Measurements from ENCODE around the gene EPS15. TPM values are rescaled to one million over a fixed set of nuclear protein-coding genes. Genes with fewer than 3 reads are reported as not detected.

The EPS15 gene
- total RNA-seq (2014; rRNA removed): 24.4 and 26.3 TPM in 2 replicates
- percentile 90 among the genes with signal in this experiment for Bru-seq, nascent RNA
- percentile 76 among the genes with signal in this experiment for BruChase-seq, experiment 1, labeled RNA remaining after a 6-hour chase
- percentile 83 among the genes with signal in this experiment for BruChase-seq, experiment 2, labeled RNA remaining after a 2-hour chase
- long read RNA-seq, full-length matches to known transcripts: 19 of 66 reads
- long read RNA-seq, partial matches to known transcripts: 34 of 66 reads
- long read RNA-seq, other reads (novel, unspliced or antisense): 13 of 66 reads

DNA sequence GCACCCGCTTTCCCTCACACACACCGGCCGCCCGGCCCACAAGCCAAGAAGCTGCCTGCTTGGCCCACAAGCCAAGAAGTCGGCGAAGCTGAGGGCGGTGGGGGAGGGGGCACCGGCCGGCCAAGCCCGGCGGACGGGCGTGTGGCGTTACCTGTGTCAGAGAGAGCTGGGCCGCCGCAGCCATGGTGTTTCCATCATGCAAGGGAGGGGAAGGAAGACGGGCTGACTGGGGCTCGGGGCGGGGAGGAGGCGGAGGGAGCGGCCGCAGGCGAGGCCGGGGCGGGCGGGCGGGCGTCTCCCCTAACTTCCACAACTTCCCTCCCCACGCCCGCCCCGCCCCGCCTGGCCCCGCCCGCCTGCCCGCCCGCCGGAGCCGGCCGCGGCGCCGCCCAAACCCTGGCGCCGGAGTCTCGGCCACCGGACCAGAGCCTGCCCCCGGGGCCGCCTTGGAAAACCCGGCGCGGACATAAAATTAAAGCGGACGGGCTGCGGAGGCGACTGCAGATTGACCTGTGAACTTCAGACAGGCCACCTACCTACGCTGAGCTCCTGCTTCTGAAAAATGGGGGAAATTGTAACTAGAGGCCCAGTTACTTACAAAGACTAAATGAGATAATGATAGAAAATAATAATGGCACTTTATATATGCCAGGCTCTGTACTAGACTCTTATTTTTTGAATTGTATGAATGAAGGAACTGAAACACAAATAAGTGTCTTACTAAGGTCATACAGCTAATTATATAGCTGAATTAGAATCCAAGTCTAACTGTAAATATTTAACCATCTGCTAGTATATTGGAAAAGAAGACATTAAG, at the start of gene EPS15:
Gene EPS15, minus strand, starts transcription at position 219 of the 817 bp plus-strand sequence. Its CDS starts 35 bp downstream, at position 184.
- Histone ChIP-seq H3K36me3 (ENCODE audit: low read depth, low read length) (no peaks in the 10 kb centered on the region), H3K4me1 (ENCODE audit: insufficient read depth, low read length) (peaks cover 44% of the 10 kb centered on the region), H3K4me3 (ENCODE audit: low read length) (peak within 1 kb of the TSS; percentile 85), H3F3A (ENCODE audit: low read length, unreplicated experiment) (no peaks in the 10 kb centered on the region), H3K9me2 (replicated peaks; ENCODE audit: low read length) (no peaks in the 10 kb centered on the region), H2AFZ (ENCODE audit: low read length) (peak within 1 kb of the TSS; percentile 60), H3K27ac (ENCODE audit: low read length) (peak within 1 kb of the TSS; percentile 58), H3K9me3 (ENCODE audit: low read length) (no peaks in the 10 kb centered on the region), H3K79me2 (ENCODE audit: low read length) (peaks cover 43% of the 10 kb centered on the region), H3K4me2 (ENCODE audit: low read length) (peak within 1 kb of the TSS; percentile 91), H3K27me3 (ENCODE audit: low read length) (no peaks in the 10 kb centered on the region), H4K20me1 (ENCODE audit: low read length) (peaks cover 11% of the 10 kb centered on the region; the same call in 1 of the 2 replicates), H3K9ac (ENCODE audit: low read length) (peak within 1 kb of the TSS; percentile 77)
- DNase-seq: peak; percentile 80
- ATAC-seq: peak; percentile 75
- POLR2A ChIA-PET (ENCODE audit: unreplicated experiment): interaction anchor here (0.5 to 1.1 kb wide), 2 partner anchors 17 to 31 kb away, joined by 3 read pairs; no protein-coding TSS in a partner anchor
- no peak for TF ChIP-seq EZH2phosphoT487 (IDR thresholded peaks at IDR 0.05; ENCODE audit: borderline replicate concordance, low read length)
- TF ChIP-seq, protein P1, sequence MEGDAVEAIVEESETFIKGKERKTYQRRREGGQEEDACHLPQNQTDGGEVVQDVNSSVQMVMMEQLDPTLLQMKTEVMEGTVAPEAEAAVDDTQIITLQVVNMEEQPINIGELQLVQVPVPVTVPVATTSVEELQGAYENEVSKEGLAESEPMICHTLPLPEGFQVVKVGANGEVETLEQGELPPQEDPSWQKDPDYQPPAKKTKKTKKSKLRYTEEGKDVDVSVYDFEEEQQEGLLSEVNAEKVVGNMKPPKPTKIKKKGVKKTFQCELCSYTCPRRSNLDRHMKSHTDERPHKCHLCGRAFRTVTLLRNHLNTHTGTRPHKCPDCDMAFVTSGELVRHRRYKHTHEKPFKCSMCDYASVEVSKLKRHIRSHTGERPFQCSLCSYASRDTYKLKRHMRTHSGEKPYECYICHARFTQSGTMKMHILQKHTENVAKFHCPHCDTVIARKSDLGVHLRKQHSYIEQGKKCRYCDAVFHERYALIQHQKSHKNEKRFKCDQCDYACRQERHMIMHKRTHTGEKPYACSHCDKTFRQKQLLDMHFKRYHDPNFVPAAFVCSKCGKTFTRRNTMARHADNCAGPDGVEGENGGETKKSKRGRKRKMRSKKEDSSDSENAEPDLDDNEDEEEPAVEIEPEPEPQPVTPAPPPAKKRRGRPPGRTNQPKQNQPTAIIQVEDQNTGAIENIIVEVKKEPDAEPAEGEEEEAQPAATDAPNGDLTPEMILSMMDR (conservative IDR thresholded peaks at IDR 0.05; ENCODE audit: low read depth, low read length): no peak
- no peak for TF ChIP-seq EZH2 (IDR thresholded peaks at IDR 0.05; ENCODE audit: low read length, unreplicated experiment)
- intact Hi-C loops (cut with micrococcal nuclease): loop anchor here (2.0 to 5.0 kb wide), 2 partner anchors 48 to 77 kb away; no protein-coding TSS in a partner anchor
- BruUV-seq (replicated peaks): no TSS peak
- CTCF ChIA-PET: no interaction called here

DNA sequence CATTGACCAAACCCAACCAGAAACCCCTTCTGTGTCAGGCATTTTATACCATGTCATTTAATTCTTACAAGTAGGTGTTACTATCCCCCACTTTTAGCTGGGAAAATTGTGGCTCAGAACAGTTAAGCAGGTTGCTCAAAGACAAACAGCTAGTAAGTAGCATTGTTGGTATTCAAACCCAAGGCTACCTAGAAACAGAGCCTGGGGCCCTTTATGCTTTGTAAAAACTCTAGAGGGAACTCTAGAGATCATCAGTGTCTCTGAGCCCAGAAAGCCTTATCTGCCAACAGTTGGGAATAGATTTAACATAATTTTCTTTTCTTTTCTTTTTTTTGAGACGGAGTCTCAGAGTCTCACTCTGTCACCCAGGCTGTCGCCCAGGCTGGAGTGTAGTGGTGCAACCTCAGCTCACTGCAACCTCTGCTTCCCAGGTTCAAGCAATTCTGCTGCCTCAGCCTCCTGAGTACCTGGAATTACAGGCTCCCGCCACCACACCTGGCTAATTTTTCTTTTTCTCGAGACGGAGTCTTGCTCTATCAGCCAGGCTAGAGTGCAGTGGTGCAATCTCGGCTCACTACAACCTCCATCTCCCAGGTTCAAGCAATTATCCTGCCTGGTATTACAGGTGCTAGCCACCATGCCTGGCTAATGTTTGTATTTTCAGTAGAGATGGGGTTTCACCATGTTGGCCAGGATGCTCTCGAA, 49.3 kb upstream of the EPS15 start:
- Histone ChIP-seq H3K9me3 (ENCODE audit: low read length) (no peaks in the 10 kb centered on the region), H3K27me3 (ENCODE audit: low read length) (no peaks in the 10 kb centered on the region), H2AFZ (ENCODE audit: low read length) (no peak overlapping the region), H3K9ac (ENCODE audit: low read length) (peak overlapping the region; percentile 75), H3K4me2 (ENCODE audit: low read length) (peak overlapping the region; percentile 77), H3K4me3 (ENCODE audit: low read length) (no peak overlapping the region), H3F3A (ENCODE audit: low read length, unreplicated experiment) (peaks cover 4% of the 10 kb centered on the region), H4K20me1 (ENCODE audit: low read length) (no peaks in the 10 kb centered on the region), H3K36me3 (ENCODE audit: low read depth, low read length) (no peaks in the 10 kb centered on the region), H3K9me2 (replicated peaks; ENCODE audit: low read length) (no peaks in the 10 kb centered on the region), H3K79me2 (ENCODE audit: low read length) (no peaks in the 10 kb centered on the region), H3K27ac (ENCODE audit: low read length) (peak overlapping the region; percentile 97), H3K4me1 (ENCODE audit: insufficient read depth, low read length) (peaks cover 63% of the 10 kb centered on the region)
- BruUV-seq (replicated peaks): no TSS peak
- CTCF ChIA-PET: interaction anchor here (1.0 to 1.6 kb wide), 3 partner anchors 182 to 201 kb away, joined by 4 to 15 read pairs (median 4); no protein-coding TSS in a partner anchor
- TF ChIP-seq, protein P1 (conservative IDR thresholded peaks at IDR 0.05; ENCODE audit: low read depth, low read length): no peak
- no peak for TF ChIP-seq EZH2phosphoT487 (IDR thresholded peaks at IDR 0.05; ENCODE audit: borderline replicate concordance, low read length)
- no peak for TF ChIP-seq EZH2 (IDR thresholded peaks at IDR 0.05; ENCODE audit: low read length, unreplicated experiment)
- ATAC-seq (no peak), DNase-seq (peak; percentile 46)
- POLR2A ChIA-PET (ENCODE audit: unreplicated experiment): interaction anchor here (0.7 kb wide), 1 partner anchor 10 kb away, joined by 3 read pairs; no protein-coding TSS in a partner anchor
- intact Hi-C loops (cut with micrococcal nuclease): loop anchor here (2.0 kb wide), 1 partner anchor 200 kb away; no protein-coding TSS in a partner anchor
